Endodermal cell (in vitro differentiated cells): Measurements from ENCODE around the gene SESN3. TPM values are rescaled to one million over a fixed set of nuclear protein-coding genes. Genes with fewer than 3 reads are reported as not detected.

ENCODE experiments used
- DNase-seq: peaks from one replicate; pipeline ENCODE4 v3.0.0-alpha.2; 2017
- H3K27ac ChIP-seq: 2 replicates; pipeline ENCODE4 v1.5.1; 2013; ENCODE audit warnings: mild to moderate bottlenecking, low read depth, low read length, moderate library complexity
- H3K27me3 ChIP-seq: 2 replicates; pipeline ENCODE4 v1.6.1; 2013; ENCODE audit warnings: mild to moderate bottlenecking, low read length, moderate library complexity; ENCODE audit not compliant: insufficient read depth, control insufficient read depth, poor library complexity, severe bottlenecking
- H3K36me3 ChIP-seq: 2 replicates; pipeline ENCODE4 v1.7.0; 2013; ENCODE audit warnings: mild to moderate bottlenecking, low read length, moderate library complexity; ENCODE audit not compliant: control insufficient read depth, insufficient read depth
- H3K4me1 ChIP-seq: one replicate; pipeline ENCODE4 v1.7.0; 2013; ENCODE audit warnings: low read length; ENCODE audit not compliant: control insufficient read depth, insufficient read depth
- H3K4me3 ChIP-seq: 2 replicates; pipeline ENCODE4 v1.5.1; 2013; ENCODE audit warnings: mild to moderate bottlenecking, low read length, moderate library complexity
- H3K9ac ChIP-seq: 2 replicates; pipeline ENCODE4 v1.6.1; 2013; ENCODE audit warnings: mild to moderate bottlenecking, low read length, moderate library complexity; ENCODE audit not compliant: poor library complexity, severe bottlenecking; ENCODE audit errors: extremely low read depth
- H3K9me3 ChIP-seq: 2 replicates; pipeline ENCODE4 v1.6.1; 2013; ENCODE audit warnings: mild to moderate bottlenecking, low read length, moderate library complexity; ENCODE audit not compliant: control insufficient read depth
- H3K27ac Mint-ChIP-seq: 2 replicates; pipeline ENCODE4 v1.8.0; 2020; ENCODE audit warnings: mixed read lengths
- H3K27me3 Mint-ChIP-seq: 2 replicates; pipeline ENCODE4 v1.8.0; 2021; ENCODE audit warnings: mild to moderate bottlenecking, mixed read lengths; ENCODE audit not compliant: insufficient read depth
- H3K36me3 Mint-ChIP-seq: 2 replicates; pipeline ENCODE4 v1.8.0; 2020; ENCODE audit warnings: low read depth, mixed read lengths
- H3K4me1 Mint-ChIP-seq: 2 replicates; pipeline ENCODE4 v1.8.0; 2020; ENCODE audit warnings: mixed read lengths
- H3K4me3 Mint-ChIP-seq: 2 replicates; pipeline ENCODE4 v1.8.0; 2020; ENCODE audit warnings: mild to moderate bottlenecking, moderate library complexity, mixed read lengths
- H3K9me3 Mint-ChIP-seq: 2 replicates; pipeline ENCODE4 v1.8.0; 2020; ENCODE audit warnings: mild to moderate bottlenecking, mixed read lengths
- CTCF ChIP-seq: fragments of 200-600 bp; sonication (generic); conservative IDR thresholded peaks from 2 replicates; pipeline ENCODE4 v1.5.0; 2021; ENCODE audit warnings: antibody characterized with exemption, mild to moderate bottlenecking
- WGBS, 2 experiments: methylation state at CpG; one replicate each; pipeline versions ENCODE4 v1.1.5 to v1.1.7; 2013; ENCODE audit warnings: missing lambda C conversion rate in 2 of 2, mixed read lengths in 1 of 2; ENCODE audit not compliant: insufficient coverage in 1 of 2, insufficient read length in 1 of 2; 5-methylcytosine and 5-hydroxymethylcytosine counted together
- total RNA-seq, 2 donors: library from RNA; stranded (reverse); fragmentation: NEBNext Ultra II Directional in 1 of 2; extraction: Animal tissue kit (Norgen Biotek cat#: 25700) in 1 of 2; gene quantifications; 2 replicates in 1 of 2; 3 replicates in 1 of 2; pipeline ENCODE4 v1.2.1, GENCODE V29; 2021

SESN3 gene
- total RNA-seq, 2 donors from 2014 or later = 33.6 to 43.1 TPM

GRCh38 chr11:95175818-95176380 is 55.1 kb downstream of the SESN3 start:
- peak overlapping the region; percentile 16 for H3K27ac Mint-ChIP-seq

GRCh38 chr11:95170294-95170693 is 60.7 kb downstream of the SESN3 start:
- Mint-ChIP-seq H3K27ac (no peak overlapping the region), H3K4me3 (no peak overlapping the region), H3K4me1 (peaks cover 9% of the 10 kb centered on the region), H3K9me3 (no peaks in the 10 kb centered on the region), H3K27me3 (no peaks in the 10 kb centered on the region), H3K36me3 (peaks cover 7% of the 10 kb centered on the region)
- TF ChIP-seq CTCF = no peak
- no peaks in the 10 kb centered on the region for H3K27me3 ChIP-seq
- H3K4me1 ChIP-seq = no peaks in the 10 kb centered on the region
- no peak overlapping the region for H3K4me3 ChIP-seq
- no peak overlapping the region for H3K9ac ChIP-seq
- no peak for DNase-seq
- H3K27ac ChIP-seq = no peak overlapping the region
- peaks cover 4% of the 10 kb centered on the region for H3K36me3 ChIP-seq
- WGBS, 2 experiments = 89 to 98% methylated on average over 4 to 5 of the region's 5 CpGs
- no peaks in the 10 kb centered on the region for H3K9me3 ChIP-seq

More at GRCh38 chr11:95175818-95176380, 55.1 kb downstream of the SESN3 start:
- DNase-seq = no peak
- Histone ChIP-seq H3K9ac (no peak overlapping the region), H3K9me3 (no peaks in the 10 kb centered on the region), H3K4me3 (no peak overlapping the region), H3K36me3 (peaks cover 12% of the 10 kb centered on the region), H3K4me1 (no peaks in the 10 kb centered on the region), H3K27ac (no peak overlapping the region), H3K27me3 (no peaks in the 10 kb centered on the region)
- Mint-ChIP-seq H3K4me1 (peaks cover 7% of the 10 kb centered on the region), H3K36me3 (peaks cover 24% of the 10 kb centered on the region), H3K27me3 (no peaks in the 10 kb centered on the region), H3K4me3 (no peak overlapping the region), H3K9me3 (no peaks in the 10 kb centered on the region)
- 90 to 91% methylated on average over 4 of the region's 4 CpGs for WGBS, 2 experiments
- no peak for TF ChIP-seq CTCF

GRCh38 chr11:95166781-95167180 is 64.2 kb downstream of the SESN3 start:
- no peaks in the 10 kb centered on the region for H3K9me3 Mint-ChIP-seq
- H3K9me3 ChIP-seq = no peaks in the 10 kb centered on the region
- H3K27ac Mint-ChIP-seq = no peak overlapping the region
- no peak for DNase-seq
- no peaks in the 10 kb centered on the region for H3K36me3 ChIP-seq
- no peak overlapping the region for H3K27ac ChIP-seq
- H3K4me3 ChIP-seq = no peak overlapping the region
- peaks cover 9% of the 10 kb centered on the region for H3K4me1 Mint-ChIP-seq
- H3K9ac ChIP-seq = no peak overlapping the region
- WGBS, 2 experiments = 86% methylated on average over 2 of the region's 2 CpGs; no CpG with 5 or more reads in 1 of the 2 experiments
- no peaks in the 10 kb centered on the region for H3K36me3 Mint-ChIP-seq
- no peak overlapping the region for H3K4me3 Mint-ChIP-seq
- no peaks in the 10 kb centered on the region for H3K4me1 ChIP-seq
- TF ChIP-seq CTCF = no peak
- H3K27me3 ChIP-seq = no peaks in the 10 kb centered on the region
- H3K27me3 Mint-ChIP-seq = no peaks in the 10 kb centered on the region
